Mesodermal cell (in vitro differentiated cells): ENCODE measurements around the gene P2RX2.
A peak's percentile ranks its signal among the peaks of the same experiment; 100 is the strongest.
"Not testable (repeated sequence)": the region's sequence is repeated elsewhere in the genome, so short reads cannot be mapped to it uniquely, and the experiment has no call there.

ENCODE experiments used
- H3K27ac ChIP-seq: 2 replicates; pipeline ENCODE4 v1.7.0; 2013; ENCODE audit warnings: mild to moderate bottlenecking, low read depth, low read length, moderate library complexity; ENCODE audit not compliant: severe bottlenecking
- H3K36me3 ChIP-seq: 2 replicates; pipeline ENCODE4 v1.7.1; 2013; ENCODE audit warnings: mild to moderate bottlenecking, low read length, moderate library complexity; ENCODE audit not compliant: control insufficient read depth, insufficient read depth
- H3K4me1 ChIP-seq: one replicate; pipeline ENCODE4 v1.7.1; 2013; ENCODE audit warnings: mild to moderate bottlenecking, low read length; ENCODE audit not compliant: insufficient read depth, control insufficient read depth, poor library complexity, severe bottlenecking
- H3K4me3 ChIP-seq: 2 replicates; pipeline ENCODE4 v1.7.0; 2013; ENCODE audit warnings: low read length, control low read depth, mild to moderate bottlenecking; ENCODE audit not compliant: insufficient read depth, poor library complexity, severe bottlenecking; ENCODE audit errors: extremely low read depth
- H3K9me3 ChIP-seq: 2 replicates; pipeline ENCODE4 v1.7.1; 2013; ENCODE audit warnings: mild to moderate bottlenecking, low read length, moderate library complexity; ENCODE audit not compliant: control insufficient read depth
- WGBS, 2 experiments: methylation state at CpG; one replicate each; pipeline ENCODE4 v1.1.5; 2013; ENCODE audit warnings: missing lambda C conversion rate in 2 of 2; ENCODE audit not compliant: insufficient coverage in 2 of 2; 5-methylcytosine and 5-hydroxymethylcytosine counted together

Gene P2RX2

DNA sequence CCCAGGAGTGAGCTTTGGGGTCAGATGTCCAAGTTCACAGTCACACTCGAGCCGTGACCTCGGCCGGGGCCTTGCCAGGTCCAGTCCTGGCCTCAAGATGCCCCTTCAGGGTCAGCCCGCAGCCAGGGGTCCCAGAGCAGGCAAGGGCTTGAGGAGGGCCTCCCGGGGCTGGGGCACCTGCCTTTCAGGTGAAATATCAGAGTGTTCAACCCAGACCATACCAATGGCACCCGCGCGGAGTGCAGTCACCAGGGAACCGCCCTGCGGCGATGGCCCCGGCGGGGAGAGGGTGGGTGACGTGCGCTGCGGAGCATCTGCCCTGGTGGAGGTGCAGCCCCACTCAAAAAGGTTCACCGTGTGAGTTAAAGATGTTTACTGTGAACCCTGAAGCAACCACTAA, 25.1 kb upstream of the P2RX2 start:
- H3K4me3 ChIP-seq, result no peak overlapping the region
- H3K36me3 ChIP-seq, result no peaks in the 10 kb centered on the region
- H3K4me1 ChIP-seq, result peaks cover 6% of the 10 kb centered on the region
- WGBS, 2 experiments, result 87 to 90% methylated on average over 8 to 17 of the region's 18 CpGs
- no peak overlapping the region for H3K27ac ChIP-seq
- H3K9me3 ChIP-seq, result peaks cover 3% of the 10 kb centered on the region

DNA sequence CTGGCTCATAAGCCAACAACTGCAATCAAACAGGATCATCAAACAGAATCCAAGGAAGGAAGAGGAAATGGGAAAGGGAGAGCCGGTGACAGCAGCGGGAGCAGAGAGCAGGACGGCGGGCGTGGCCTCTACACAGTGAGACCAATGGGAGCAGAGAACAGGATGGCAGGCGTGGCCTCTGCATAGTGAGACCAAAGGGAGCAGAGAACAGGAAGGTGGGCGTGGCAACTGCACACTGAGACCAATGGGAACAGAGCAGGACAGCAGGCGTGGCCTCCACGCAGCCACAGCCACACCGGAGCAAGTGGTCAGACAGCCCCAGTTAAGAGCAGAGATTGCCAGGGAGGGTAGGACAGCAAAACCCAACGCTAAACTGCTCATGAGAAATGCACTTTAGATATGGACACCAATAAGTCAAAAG, 24.6 kb upstream of the P2RX2 start:
- WGBS, 2 experiments, result 50 to 53% methylated on average over 11 of the region's 11 CpGs
- H3K4me3 ChIP-seq, result no peak overlapping the region
- no peak overlapping the region for H3K27ac ChIP-seq
- H3K9me3 ChIP-seq, result peaks cover 3% of the 10 kb centered on the region
- H3K4me1 ChIP-seq, result peaks cover 6% of the 10 kb centered on the region
- no peaks in the 10 kb centered on the region for H3K36me3 ChIP-seq

DNA sequence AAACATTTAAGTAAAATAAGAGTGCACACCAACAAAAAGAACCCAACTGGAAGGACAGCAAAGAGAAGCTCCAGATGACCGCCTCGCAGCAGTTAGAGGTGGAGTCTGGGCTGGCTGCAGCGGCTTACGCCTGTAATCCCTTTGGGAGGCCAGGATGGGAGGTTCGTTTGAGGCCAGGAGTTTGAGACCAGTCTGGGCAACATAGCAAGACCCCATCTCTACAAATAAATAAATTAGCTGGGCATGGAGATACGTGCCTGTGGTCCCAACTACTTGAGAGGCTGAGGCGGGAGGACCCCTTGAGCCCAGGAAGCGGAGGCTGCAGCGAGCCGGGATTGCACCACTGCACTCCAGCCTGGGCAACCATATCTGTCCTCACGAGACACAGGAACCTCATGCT, 23.4 kb upstream of the P2RX2 start:
- Histone ChIP-seq H3K4me1 (peaks cover 6% of the 10 kb centered on the region), H3K9me3 (no peaks in the 10 kb centered on the region), H3K27ac (no peak overlapping the region), H3K36me3 (no peaks in the 10 kb centered on the region), H3K4me3 (no peak overlapping the region)
- 78 to 82% methylated on average over 9 to 10 of the region's 11 CpGs for WGBS, 2 experiments

DNA sequence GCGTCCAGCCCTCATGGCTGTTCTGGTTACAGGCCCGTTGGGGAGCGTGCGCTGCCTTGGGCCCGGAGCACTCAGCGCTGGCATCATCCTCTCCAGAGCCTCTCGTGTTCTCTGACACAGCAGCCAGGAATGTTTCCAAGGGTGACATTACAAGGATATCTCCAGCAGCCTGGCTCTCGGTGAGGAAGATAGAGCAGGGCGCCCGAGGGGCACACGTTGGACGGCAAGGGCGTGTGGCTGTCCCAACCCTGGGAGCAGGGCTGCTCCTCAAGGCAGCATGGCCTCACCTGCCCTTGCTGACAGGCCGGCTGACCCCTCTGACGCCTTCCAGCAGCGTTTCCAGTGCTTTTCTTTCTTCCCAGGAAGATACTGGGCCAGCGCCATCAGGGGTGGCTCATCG, 22.6 kb upstream of the P2RX2 start:
- WGBS, 2 experiments, result 47 to 48% methylated on average over 16 to 18 of the region's 18 CpGs
- peak overlapping the region; percentile 71 for H3K27ac ChIP-seq
- peaks cover 6% of the 10 kb centered on the region for H3K4me1 ChIP-seq
- no peak overlapping the region for H3K4me3 ChIP-seq
- H3K9me3 ChIP-seq, result no peaks in the 10 kb centered on the region
- no peaks in the 10 kb centered on the region for H3K36me3 ChIP-seq

DNA sequence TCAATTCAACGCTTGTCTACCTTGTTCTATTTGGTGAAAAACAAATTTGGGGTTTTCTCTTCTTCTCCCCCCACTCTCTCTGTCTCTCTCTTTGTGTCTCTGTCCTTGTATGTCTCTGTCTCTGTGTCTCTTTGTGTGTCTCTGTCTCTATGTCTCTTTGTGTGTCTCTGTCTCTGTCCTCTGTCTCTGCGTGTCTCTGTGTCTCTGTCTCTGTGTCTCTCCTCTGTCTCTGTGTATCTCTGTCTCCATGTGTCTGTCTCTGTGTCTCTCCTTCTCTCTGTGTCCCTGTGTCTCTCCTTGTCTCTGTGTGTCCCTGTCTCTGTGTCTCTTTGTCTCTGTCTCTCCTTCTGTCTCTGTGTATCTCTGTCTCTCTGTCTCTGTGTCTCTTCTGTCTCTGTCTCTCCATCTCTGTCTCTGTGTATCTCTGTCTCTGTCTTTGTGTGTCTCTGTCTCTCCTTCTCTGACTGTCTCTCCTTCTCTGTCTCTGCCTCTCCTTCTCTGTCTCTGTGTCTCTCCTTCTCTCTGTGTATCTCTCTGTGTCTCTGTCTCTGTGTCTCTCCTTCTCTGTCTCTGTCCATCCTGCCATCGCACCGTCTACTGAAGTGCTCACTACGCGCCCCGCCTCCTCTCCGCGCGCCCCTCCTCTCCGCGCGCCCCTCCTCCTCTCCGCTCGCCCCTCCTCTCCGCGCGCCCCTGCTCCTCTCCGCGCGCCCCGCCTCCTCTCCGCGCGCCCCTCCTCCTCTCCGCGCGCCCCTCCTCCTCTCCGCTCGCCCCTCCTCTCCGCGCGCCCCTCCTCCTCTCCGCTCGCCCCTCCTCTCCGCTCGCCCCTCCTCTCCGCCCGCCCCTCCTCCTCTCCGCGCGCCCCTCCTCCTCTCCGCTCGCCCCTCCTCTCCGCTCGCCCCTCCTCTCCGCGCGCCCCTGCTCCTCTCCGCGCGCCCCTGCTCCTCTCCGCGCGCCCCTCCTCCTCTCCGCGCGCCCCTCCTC, 21.0 kb upstream of the P2RX2 start:
- WGBS, 2 experiments, result 6 to 22% methylated on average over 3 to 11 of the region's 58 CpGs
- Histone ChIP-seq H3K36me3 (no peaks in the 10 kb centered on the region), H3K9me3 (no peaks in the 10 kb centered on the region), H3K4me1 (peaks cover 6% of the 10 kb centered on the region), H3K4me3 (peak overlapping the region; percentile 41), H3K27ac (peak overlapping the region; percentile 83)

DNA sequence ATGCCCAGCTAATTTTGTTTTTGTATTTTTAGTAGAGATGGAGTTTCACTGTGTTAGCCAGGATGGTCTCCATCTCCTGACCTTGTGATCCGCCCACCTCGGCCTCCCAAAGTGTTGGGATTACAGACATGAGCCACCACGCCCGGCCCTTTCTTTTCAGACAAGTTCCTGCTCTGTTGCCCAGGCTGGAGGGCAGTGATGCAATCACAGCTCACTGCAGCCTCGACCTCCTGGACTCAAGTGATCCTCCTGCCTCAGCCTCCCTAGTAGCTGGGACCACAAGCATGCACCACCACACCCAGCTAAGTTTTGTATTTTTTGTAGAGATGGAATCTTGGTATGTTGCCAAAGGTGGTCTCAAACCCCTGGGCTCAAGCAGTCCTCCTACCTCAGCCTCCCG, 19.1 kb upstream of the P2RX2 start:
- not testable (repeated sequence) for H3K4me3 ChIP-seq, H3K27ac ChIP-seq, H3K36me3 ChIP-seq, H3K9me3 ChIP-seq, H3K4me1 ChIP-seq
- 81 to 100% methylated on average over 2 to 4 of the region's 6 CpGs for WGBS, 2 experiments

DNA sequence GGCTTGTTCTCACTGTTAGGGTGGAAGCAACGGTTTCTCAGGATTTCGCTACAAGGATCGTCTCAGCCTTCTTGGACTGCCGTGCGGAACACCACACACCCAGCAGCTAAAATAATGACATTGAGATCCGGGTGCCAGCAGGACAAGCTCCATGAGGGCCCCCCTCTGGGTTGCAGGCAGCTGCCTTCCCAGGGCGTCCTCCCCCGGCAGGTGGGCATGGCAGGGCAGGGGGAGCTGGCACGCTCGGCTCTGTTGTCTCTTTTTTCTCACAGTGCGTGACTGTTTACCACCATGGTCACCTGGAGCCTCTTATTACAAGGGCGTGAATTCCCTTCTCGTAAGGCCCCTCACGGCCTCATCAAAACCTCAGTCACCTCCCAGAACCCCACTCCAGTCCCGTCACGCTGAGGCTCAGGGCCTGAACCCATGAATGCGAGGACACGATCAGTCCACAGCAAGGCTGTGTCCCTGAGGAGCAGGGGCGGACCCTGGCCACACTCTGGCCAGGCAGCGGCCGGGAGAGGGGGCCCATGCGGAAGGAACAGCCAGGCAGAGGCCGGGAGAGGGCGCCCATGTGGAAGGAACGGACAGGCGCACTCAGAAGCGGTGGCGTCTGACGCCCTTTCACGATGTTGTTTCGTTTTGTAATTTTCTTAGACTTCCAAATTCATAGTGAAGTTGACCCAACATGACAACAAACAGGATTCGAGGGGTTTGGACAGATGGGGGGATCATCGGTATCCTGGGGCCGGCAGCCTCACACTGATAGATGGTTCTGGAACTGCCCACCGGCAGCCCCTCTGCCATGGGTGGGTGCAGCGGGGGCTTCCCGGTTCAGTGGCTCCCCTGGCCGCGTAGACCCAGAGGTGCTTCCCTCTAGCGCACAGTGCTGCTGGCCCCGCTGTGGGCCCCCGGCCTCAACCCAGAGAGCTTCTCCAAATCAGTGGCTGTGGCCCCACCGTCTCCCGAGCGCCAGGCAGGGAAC, 18.2 kb upstream of the P2RX2 start:
- peaks cover 6% of the 10 kb centered on the region for H3K4me1 ChIP-seq
- no peak overlapping the region for H3K4me3 ChIP-seq
- WGBS, 2 experiments, result 42 to 44% methylated on average over 36 to 40 of the region's 45 CpGs
- H3K27ac ChIP-seq, result no peak overlapping the region
- H3K36me3 ChIP-seq, result no peaks in the 10 kb centered on the region
- no peaks in the 10 kb centered on the region for H3K9me3 ChIP-seq

DNA sequence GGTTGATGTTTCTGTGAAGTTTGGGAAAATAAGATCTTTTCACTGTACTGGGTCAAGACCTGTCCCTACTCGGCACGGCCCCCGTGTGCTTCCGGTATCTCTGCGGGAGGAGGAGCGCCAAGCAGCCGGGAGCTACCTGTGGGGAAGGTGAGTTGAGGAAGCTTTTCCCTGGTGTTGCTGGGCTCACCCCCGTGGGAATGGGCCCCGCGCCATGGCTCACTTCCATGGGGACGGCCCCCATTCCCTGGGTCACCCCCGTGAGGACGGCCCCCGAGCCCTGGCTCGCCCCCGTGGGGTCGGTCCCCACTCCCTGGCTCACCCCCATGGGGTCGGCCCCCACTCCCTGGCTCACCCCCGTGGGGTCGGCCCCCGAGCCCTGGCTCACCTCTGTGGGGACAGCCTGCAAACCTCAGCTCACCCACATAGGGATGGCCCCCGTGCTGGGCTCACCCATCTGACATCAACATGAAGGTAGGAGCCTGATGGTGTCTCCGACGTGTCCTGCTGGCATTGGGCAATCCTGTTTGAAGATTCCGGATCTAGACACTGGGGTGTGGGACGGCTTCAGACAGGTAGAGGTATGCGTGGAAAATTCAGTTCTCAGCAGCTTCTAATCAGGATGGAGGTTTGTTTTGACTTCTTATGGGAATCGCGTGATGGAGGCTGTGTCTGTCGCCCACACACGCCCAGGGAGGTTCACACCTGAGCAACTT, 17.2 kb upstream of the P2RX2 start:
- no peak overlapping the region for H3K27ac ChIP-seq
- H3K4me1 ChIP-seq, result peaks cover under 1% of the 10 kb centered on the region
- no peaks in the 10 kb centered on the region for H3K36me3 ChIP-seq
- H3K4me3 ChIP-seq, result no peak overlapping the region
- no peaks in the 10 kb centered on the region for H3K9me3 ChIP-seq
- WGBS, 2 experiments, result 72 to 92% methylated on average over 19 to 21 of the region's 31 CpGs

DNA sequence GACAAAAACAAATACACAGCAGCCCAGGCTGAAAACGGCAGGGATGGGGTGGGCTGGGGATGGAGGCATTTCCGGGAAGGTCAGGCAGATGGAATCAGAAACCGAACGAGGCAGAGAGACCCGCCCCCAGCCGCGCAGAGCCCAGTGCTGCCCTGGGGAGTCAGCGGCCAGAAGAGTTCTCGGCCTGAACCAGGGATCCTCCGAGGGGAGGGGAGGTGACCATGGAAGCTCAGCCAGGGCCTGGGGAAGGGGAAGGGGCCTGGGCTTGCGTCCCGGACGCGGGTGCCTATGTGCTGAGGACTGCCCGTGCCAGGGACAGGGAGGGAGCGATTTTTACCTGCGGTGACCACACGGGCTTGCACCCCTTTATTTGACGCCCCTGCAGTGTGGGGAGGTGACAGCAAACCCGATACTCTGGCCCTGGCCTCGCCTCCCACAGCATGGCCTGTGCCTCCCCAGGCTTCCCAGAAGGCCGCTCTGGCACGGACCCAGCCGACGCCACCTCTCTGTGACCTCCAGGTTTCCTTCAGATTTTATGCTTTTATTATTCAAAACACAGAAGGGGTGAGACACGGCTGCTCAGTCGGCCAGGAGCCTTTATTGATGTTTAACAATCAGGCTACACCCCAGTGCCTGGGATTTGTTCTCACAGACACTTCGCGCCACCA, 15.9 kb upstream of the P2RX2 start:
- no peak overlapping the region for H3K27ac ChIP-seq
- H3K4me1 ChIP-seq, result no peaks in the 10 kb centered on the region
- no peaks in the 10 kb centered on the region for H3K9me3 ChIP-seq
- WGBS, 2 experiments, result 47 to 51% methylated on average over 25 to 29 of the region's 29 CpGs
- no peak overlapping the region for H3K4me3 ChIP-seq
- H3K36me3 ChIP-seq, result no peaks in the 10 kb centered on the region
